C4-2B (cell line): ENCODE measurements around the gene BIN2.

Source experiments
- CTCF ChIP-seq: fragments of 450-650 bp; conservative IDR thresholded peaks from 2 replicates; pipeline ENCODE4 v1.5.1; 2017; ENCODE audit warnings: mild to moderate bottlenecking
- ZFX ChIP-seq: fragments of 450-650 bp; IDR thresholded peaks from 2 replicates; pipeline ENCODE4 v1.6.1; 2017

GRCh38 chr12:51358496-51358895 lies 34.5 kb upstream of the BIN2 start:
- TF ChIP-seq CTCF: no peak
- no peak for TF ChIP-seq ZFX
